H7 (cell line): ENCODE results near the gene SLC2A14. TPM values are rescaled to one million over a fixed set of nuclear protein-coding genes. Genes with fewer than 3 reads are reported as not detected.
"Not testable (repeated sequence)": the region's sequence is repeated elsewhere in the genome, so short reads cannot be mapped to it uniquely, and the experiment has no call there.

Experiments used
- DNase-seq: peaks from one replicate; pipeline ENCODE4 v3.0.0; 2012
- H3K27me3 ChIP-seq: 2 replicates; pipeline ENCODE4 v1.6.0; 2011; ENCODE audit warnings: mild to moderate bottlenecking, low read length; ENCODE audit not compliant: control insufficient read depth, insufficient read depth
- H3K36me3 ChIP-seq: replicated peaks from 2 replicates; pipeline ENCODE4 v1.5.1; 2011; ENCODE audit warnings: low read length; ENCODE audit not compliant: control insufficient read depth, insufficient read depth
- H3K4me3 ChIP-seq: 2 replicates; pipeline ENCODE4 v1.5.1; 2011; ENCODE audit warnings: low read depth, mild to moderate bottlenecking, control low read depth, low read length, moderate library complexity; ENCODE audit not compliant: insufficient read depth
- total RNA-seq: library from RNA; depleted of rRNA; stranded (reverse); fragments of >200 nt; shearing (Covaris generic); gene quantifications from 2 replicates; pipeline ENCODE4 v1.2.3, GENCODE V29; 2014; rRNA removed

The SLC2A14 gene
- total RNA-seq, 1 experiment from 2014 or later, result 1.7 TPM

- DNase-seq, result peak; percentile 35
- Histone ChIP-seq H3K4me3 (peak overlapping the region; percentile 8; the same call in 1 of the 2 replicates), H3K36me3 (peaks cover 5% of the 10 kb centered on the region), H3K27me3 (no peaks in the 10 kb centered on the region)
Measured at GRCh38 chr12:7787574-7788293, 85.0 kb downstream of the SLC2A14 start.

- DNase-seq, result no peak
- no peaks in the 10 kb centered on the region for H3K36me3 ChIP-seq
- no peaks in the 10 kb centered on the region for H3K27me3 ChIP-seq
- H3K4me3 ChIP-seq, result no peak overlapping the region
Measured at GRCh38 chr12:7784701-7785100, 88.0 kb downstream of the SLC2A14 start.

- H3K4me3 ChIP-seq, DNase-seq, H3K36me3 ChIP-seq, H3K27me3 ChIP-seq: not testable (repeated sequence)
Measured at GRCh38 chr12:7783433-7783832, 89.3 kb downstream of the SLC2A14 start.

GRCh38 chr12:7782055-7782454 is 90.7 kb downstream of the SLC2A14 start:
- Histone ChIP-seq H3K36me3 (no peaks in the 10 kb centered on the region), H3K4me3 (no peak overlapping the region), H3K27me3 (no peaks in the 10 kb centered on the region)
- no peak for DNase-seq

- H3K36me3 ChIP-seq, result no peaks in the 10 kb centered on the region
- no peak overlapping the region for H3K4me3 ChIP-seq
- H3K27me3 ChIP-seq, result no peaks in the 10 kb centered on the region
- no peak for DNase-seq
Measured at GRCh38 chr12:7781274-7781673, 91.4 kb downstream of the SLC2A14 start.

GRCh38 chr12:7769999-7770398 is 102.7 kb downstream of the SLC2A14 start:
- Histone ChIP-seq H3K36me3 (no peaks in the 10 kb centered on the region), H3K4me3 (no peak overlapping the region), H3K27me3 (no peaks in the 10 kb centered on the region)
- no peak for DNase-seq

Other genes with a start within 250 kb of the SLC2A14 start
- gene APOBEC1, start 207.0 kb downstream of the SLC2A14 start, total RNA-seq, result not detected in 2 replicates
- gene GDF3, start 177.1 kb downstream of the SLC2A14 start, total RNA-seq, result 144 and 172 TPM in 2 replicates
- 3.0 and 3.4 TPM in 2 replicates for gene DPPA3, start 161.5 kb downstream of the SLC2A14 start, total RNA-seq
- gene CLEC4C, start 125.5 kb downstream of the SLC2A14 start, total RNA-seq, result 0.17 TPM in 1 of 2 replicates, not detected in the other
- not detected in 2 replicates for gene NANOGNB, start 107.7 kb downstream of the SLC2A14 start, total RNA-seq
- gene NANOG, start 83.5 kb downstream of the SLC2A14 start, total RNA-seq, result 147 and 178 TPM in 2 replicates
- gene SLC2A3, start 63.3 kb upstream of the SLC2A14 start, total RNA-seq, result 289 and 357 TPM in 2 replicates
- gene FOXJ2, start 159.8 kb upstream of the SLC2A14 start, total RNA-seq, result 6.9 TPM in 2 replicates
- not detected in 2 replicates for gene C3AR1, start 193.4 kb upstream of the SLC2A14 start, total RNA-seq
- 42.6 and 50.1 TPM in 2 replicates for gene NECAP1, start 209.4 kb upstream of the SLC2A14 start, total RNA-seq